Fibroblast of upper back skin (primary cell): Measurements from ENCODE around the gene LHPP.
A peak's percentile ranks its signal among the peaks of the same experiment; 100 is the strongest.
"Not testable (repeated sequence)": the region's sequence is repeated elsewhere in the genome, so short reads cannot be mapped to it uniquely, and the experiment has no call there.

Experiments
- DNase-seq: peaks from one replicate; pipeline ENCODE4 v3.0.0-alpha.2; 2013

Gene LHPP

GRCh38 chr10:124461642-124462347, at the start of gene LHPP:
Gene LHPP, plus strand, starts transcription at chr10:124461823. Its CDS starts 40 bp downstream, at chr10:124461863.
- peak; percentile 69 for DNase-seq

- no peak for DNase-seq
These were observed 47.5 kb upstream of the LHPP start for GRCh38 chr10:124414076-124414475.

- no peak for DNase-seq
These were observed 46.4 kb upstream of the LHPP start for GRCh38 chr10:124415210-124415609.

- DNase-seq = peak; percentile 23
These were observed 44.9 kb upstream of the LHPP start for GRCh38 chr10:124416733-124417132.

GRCh38 chr10:124417895-124418725, 43.5 kb upstream of the LHPP start:
- DNase-seq = peak; percentile 43

- peak; percentile 94 for DNase-seq
These were observed 42.7 kb upstream of the LHPP start, which contains the start of gene OAT for GRCh38 chr10:124418726-124419501. Gene OAT, minus strand, starts transcription at chr10:124418923. Its CDS starts 6,752 bp downstream, at chr10:124412171.

- no peak for DNase-seq
These were observed 42.0 kb upstream of the LHPP start for GRCh38 chr10:124419635-124420034.

GRCh38 chr10:124420254-124420653, 41.4 kb upstream of the LHPP start:
- no peak for DNase-seq

GRCh38 chr10:124422742-124423141, 38.9 kb upstream of the LHPP start:
- DNase-seq = no peak

GRCh38 chr10:124423813-124424212, 37.8 kb upstream of the LHPP start:
- DNase-seq = no peak

GRCh38 chr10:124425227-124425962, 36.2 kb upstream of the LHPP start:
- no peak for DNase-seq

GRCh38 chr10:124428207-124428777, 33.3 kb upstream of the LHPP start:
- DNase-seq = no peak

GRCh38 chr10:124429576-124429975, 32.0 kb upstream of the LHPP start:
- no peak for DNase-seq

GRCh38 chr10:124430077-124430476, 31.5 kb upstream of the LHPP start:
- DNase-seq = no peak

- DNase-seq = no peak
These were observed 28.2 kb upstream of the LHPP start for GRCh38 chr10:124433461-124433860.

- not testable (repeated sequence) for DNase-seq
These were observed 25.9 kb upstream of the LHPP start for GRCh38 chr10:124435683-124436082.

- no peak for DNase-seq
These were observed 25.4 kb upstream of the LHPP start for GRCh38 chr10:124436191-124436638.

- DNase-seq = not testable (repeated sequence)
These were observed 19.9 kb upstream of the LHPP start for GRCh38 chr10:124441694-124442093.

GRCh38 chr10:124446830-124447750, 14.5 kb upstream of the LHPP start:
- no peak for DNase-seq

GRCh38 chr10:124447751-124448466, 13.7 kb upstream of the LHPP start:
- DNase-seq = no peak
